HepG2 (cell line): ENCODE measurements around the gene RNF10. TPM values are rescaled to one million over a fixed set of nuclear protein-coding genes. Genes with fewer than 3 reads are reported as not detected.
A peak's percentile ranks its signal among the peaks of the same experiment; 100 is the strongest.

Experiments
- ARNT2 ChIP-seq: sonication (generic); formaldehyde crosslinking; IDR thresholded peaks from 2 replicates; pipeline ENCODE4 v1.8.0; 2022; ENCODE audit warnings: mild to moderate bottlenecking, low read depth, missing genetic modification reagents, moderate library complexity
- CENPT ChIP-seq: sonication (generic); formaldehyde crosslinking; IDR thresholded peaks from 2 replicates; pipeline ENCODE4 v1.8.0; 2022; ENCODE audit warnings: low read depth, mild to moderate bottlenecking, moderate library complexity, missing genetic modification reagents
- EED ChIP-seq: sonication (generic); formaldehyde crosslinking; IDR thresholded peaks from 2 replicates; pipeline ENCODE4 v1.5.0; 2020; ENCODE audit warnings: mild to moderate bottlenecking, missing genetic modification reagents
- GFI1 ChIP-seq: sonication (generic); formaldehyde crosslinking; IDR thresholded peaks from 2 replicates; pipeline ENCODE4 v1.5.0; 2020; ENCODE audit warnings: missing genetic modification reagents, mild to moderate bottlenecking, borderline replicate concordance
- HMGA1 ChIP-seq: sonication (generic); formaldehyde crosslinking; conservative IDR thresholded peaks from 2 replicates; pipeline ENCODE4 v1.4.0; 2020; ENCODE audit warnings: missing genetic modification reagents
- IKZF1 ChIP-seq: fragments of 450-650 bp; IDR thresholded peaks from 2 replicates; pipeline ENCODE4 v1.7.1; 2016
- IRF2 ChIP-seq: IDR thresholded peaks from 2 replicates; pipeline ENCODE4 v1.6.1; 2018; ENCODE audit warnings: missing genetic modification reagents, missing compliant biosample characterization
- KLF6 ChIP-seq: IDR thresholded peaks from 2 replicates; pipeline ENCODE4 v1.8.0; 2016; ENCODE audit warnings: missing biosample characterization, missing genetic modification reagents
- MAF1 ChIP-seq: sonication (generic); formaldehyde crosslinking; IDR thresholded peaks from 2 replicates; pipeline ENCODE4 v1.5.0; 2020; ENCODE audit warnings: missing genetic modification reagents, borderline replicate concordance
- POLR2A ChIP-seq, 2 experiments: IDR thresholded peaks; 2 replicates each; pipeline ENCODE4 v1.6.1; 2011; ENCODE audit warnings: low read depth in 2 of 2, low read length in 2 of 2, mild to moderate bottlenecking in 1 of 2, moderate library complexity in 1 of 2; ENCODE audit not compliant: insufficient read depth in 1 of 2
- TOE1 ChIP-seq: sonication (generic); formaldehyde crosslinking; IDR thresholded peaks from 2 replicates; pipeline ENCODE4 v1.4.0; 2020; ENCODE audit warnings: mild to moderate bottlenecking, missing genetic modification reagents
- XRCC5 ChIP-seq: fragments of 200-400 bp; formaldehyde crosslinking; optimal IDR thresholded peaks from 2 replicates; pipeline ENCODE3; 2017; ENCODE audit warnings: mild to moderate bottlenecking, low read length
- ZBED4 ChIP-seq: sonication (generic); formaldehyde crosslinking; IDR thresholded peaks from 2 replicates; pipeline ENCODE4 v1.4.0; 2020; ENCODE audit warnings: missing genetic modification reagents, borderline replicate concordance
- ZNF10 ChIP-seq: sonication (generic); formaldehyde crosslinking; IDR thresholded peaks from 2 replicates; pipeline ENCODE4 v1.4.0; 2020; ENCODE audit warnings: mild to moderate bottlenecking, low read depth, missing genetic modification reagents, borderline replicate concordance
- ZNF33A ChIP-seq: sonication (generic); formaldehyde crosslinking; IDR thresholded peaks from 2 replicates; pipeline ENCODE4 v1.5.1; 2020; ENCODE audit warnings: missing genetic modification reagents, mild to moderate bottlenecking, moderate library complexity, borderline replicate concordance
- ZNF713 ChIP-seq: sonication (generic); formaldehyde crosslinking; IDR thresholded peaks from 2 replicates; pipeline ENCODE4 v1.4.0; 2020; ENCODE audit warnings: mild to moderate bottlenecking, missing genetic modification reagents
- ZNF737 ChIP-seq: sonication (generic); formaldehyde crosslinking; IDR thresholded peaks from 2 replicates; pipeline ENCODE4 v1.5.0; 2020; ENCODE audit warnings: missing genetic modification reagents, mild to moderate bottlenecking, borderline replicate concordance
- ZNF784 ChIP-seq: sonication (generic); formaldehyde crosslinking; IDR thresholded peaks from 2 replicates; pipeline ENCODE4 v1.5.1; 2020; ENCODE audit warnings: missing genetic modification reagents, mild to moderate bottlenecking, borderline replicate concordance
- ZSCAN22 ChIP-seq: sonication (generic); formaldehyde crosslinking; IDR thresholded peaks from 2 replicates; pipeline ENCODE4 v1.4.0; 2020; ENCODE audit warnings: mild to moderate bottlenecking, missing genetic modification reagents
- polyA plus RNA-seq, 8 experiments: library from polyadenylated mRNA; depleted of rRNA in 3 of 8; stranded (reverse) in 7 of 8; unstranded in 1 of 8; fragments of >200 nt; fragmentation: Illumina TruSeq in 4 of 8; extraction: Trizol in 4 of 8; gene quantifications; 2 replicates each; pipeline versions ENCODE4 v1.2.1 to v1.2.3, GENCODE V29; 2011 to 2016; ENCODE audit warnings: low read depth in 4 of 8, missing spikeins in 1 of 8, mixed read lengths in 1 of 8; ENCODE audit not compliant: insufficient read depth in 1 of 8
- total RNA-seq, 5 experiments: library from RNA; depleted of rRNA; stranded (reverse); fragments of >200 nt; fragmentation: Illumina TruSeq; extraction: Trizol; gene quantifications; 2 replicates each; pipeline ENCODE4 v1.2.3, GENCODE V29; 2016; ENCODE audit warnings: low read depth in 1 of 5
- TF ChIP-seq, protein P1 (sequence below): sonication (generic); formaldehyde crosslinking; IDR thresholded peaks from 2 replicates; pipeline ENCODE4 v1.9.0; 2021; ENCODE audit warnings: missing genetic modification reagents, mild to moderate bottlenecking, borderline replicate concordance
- TF ChIP-seq, protein P2 (sequence below), 2 experiments: IDR thresholded peaks; 2 replicates each; pipeline ENCODE4 v1.6.1; 2011 to 2012; ENCODE audit warnings: low read length in 2 of 2, borderline replicate concordance in 1 of 2, low read depth in 1 of 2, mild to moderate bottlenecking in 1 of 2, moderate library complexity in 1 of 2

The RNF10 gene
- total and polyA plus RNA-seq, 2 of the 13 experiments (the other 11 are each of a cell fraction or from before 2014, with no cell fraction given) = 62.5 to 88.0 TPM

DNA sequence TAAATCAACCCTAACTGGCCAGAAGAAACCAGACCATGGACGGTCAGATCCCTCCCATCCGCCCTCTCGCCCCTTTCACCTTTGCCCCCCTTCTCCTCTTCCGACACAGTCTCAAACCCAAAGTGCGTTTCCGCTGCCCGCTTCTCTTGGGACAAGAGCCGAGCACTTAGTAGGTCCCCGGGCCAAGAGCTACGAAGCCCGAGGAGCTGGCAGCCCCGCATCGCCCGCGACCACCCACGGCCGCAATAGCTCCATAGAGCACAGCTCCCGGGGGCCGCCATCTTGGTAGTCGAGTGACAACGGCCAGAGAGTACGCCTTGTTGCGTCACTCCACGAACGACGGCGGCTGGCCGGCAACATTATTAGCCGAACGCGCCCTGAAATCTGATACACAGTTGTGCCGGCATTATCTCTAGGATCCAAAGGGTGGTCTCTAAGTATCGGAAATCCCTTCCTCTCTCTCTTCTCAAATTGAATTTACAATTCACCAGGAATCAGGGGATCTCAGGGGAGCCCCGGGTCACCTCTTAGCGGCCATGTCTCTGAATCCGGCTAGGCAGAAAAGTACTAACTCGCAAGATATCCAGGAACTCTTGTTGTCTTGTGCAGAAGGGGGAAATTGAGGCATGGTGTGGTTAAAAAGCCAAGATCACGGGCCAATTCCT is 5.2 kb upstream of the RNF10 start, which contains the start of gene COQ5 (continued):
- no peak for TF ChIP-seq ZNF784
- TF ChIP-seq ZNF713 (CRISPR knock-in tag) = no peak
- TF ChIP-seq GFI1 (CRISPR knock-in tag) = peak; percentile 31; the same call in 1 of the 2 replicates
- TF ChIP-seq, protein P1, sequence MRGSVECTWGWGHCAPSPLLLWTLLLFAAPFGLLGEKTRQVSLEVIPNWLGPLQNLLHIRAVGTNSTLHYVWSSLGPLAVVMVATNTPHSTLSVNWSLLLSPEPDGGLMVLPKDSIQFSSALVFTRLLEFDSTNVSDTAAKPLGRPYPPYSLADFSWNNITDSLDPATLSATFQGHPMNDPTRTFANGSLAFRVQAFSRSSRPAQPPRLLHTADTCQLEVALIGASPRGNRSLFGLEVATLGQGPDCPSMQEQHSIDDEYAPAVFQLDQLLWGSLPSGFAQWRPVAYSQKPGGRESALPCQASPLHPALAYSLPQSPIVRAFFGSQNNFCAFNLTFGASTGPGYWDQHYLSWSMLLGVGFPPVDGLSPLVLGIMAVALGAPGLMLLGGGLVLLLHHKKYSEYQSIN (CRISPR knock-in tag) = no peak
- TF ChIP-seq HMGA1 (CRISPR knock-in tag) = no peak
- TF ChIP-seq CENPT (CRISPR knock-in tag) = no peak
- TF ChIP-seq, protein P2, sequence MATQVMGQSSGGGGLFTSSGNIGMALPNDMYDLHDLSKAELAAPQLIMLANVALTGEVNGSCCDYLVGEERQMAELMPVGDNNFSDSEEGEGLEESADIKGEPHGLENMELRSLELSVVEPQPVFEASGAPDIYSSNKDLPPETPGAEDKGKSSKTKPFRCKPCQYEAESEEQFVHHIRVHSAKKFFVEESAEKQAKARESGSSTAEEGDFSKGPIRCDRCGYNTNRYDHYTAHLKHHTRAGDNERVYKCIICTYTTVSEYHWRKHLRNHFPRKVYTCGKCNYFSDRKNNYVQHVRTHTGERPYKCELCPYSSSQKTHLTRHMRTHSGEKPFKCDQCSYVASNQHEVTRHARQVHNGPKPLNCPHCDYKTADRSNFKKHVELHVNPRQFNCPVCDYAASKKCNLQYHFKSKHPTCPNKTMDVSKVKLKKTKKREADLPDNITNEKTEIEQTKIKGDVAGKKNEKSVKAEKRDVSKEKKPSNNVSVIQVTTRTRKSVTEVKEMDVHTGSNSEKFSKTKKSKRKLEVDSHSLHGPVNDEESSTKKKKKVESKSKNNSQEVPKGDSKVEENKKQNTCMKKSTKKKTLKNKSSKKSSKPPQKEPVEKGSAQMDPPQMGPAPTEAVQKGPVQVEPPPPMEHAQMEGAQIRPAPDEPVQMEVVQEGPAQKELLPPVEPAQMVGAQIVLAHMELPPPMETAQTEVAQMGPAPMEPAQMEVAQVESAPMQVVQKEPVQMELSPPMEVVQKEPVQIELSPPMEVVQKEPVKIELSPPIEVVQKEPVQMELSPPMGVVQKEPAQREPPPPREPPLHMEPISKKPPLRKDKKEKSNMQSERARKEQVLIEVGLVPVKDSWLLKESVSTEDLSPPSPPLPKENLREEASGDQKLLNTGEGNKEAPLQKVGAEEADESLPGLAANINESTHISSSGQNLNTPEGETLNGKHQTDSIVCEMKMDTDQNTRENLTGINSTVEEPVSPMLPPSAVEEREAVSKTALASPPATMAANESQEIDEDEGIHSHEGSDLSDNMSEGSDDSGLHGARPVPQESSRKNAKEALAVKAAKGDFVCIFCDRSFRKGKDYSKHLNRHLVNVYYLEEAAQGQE (IDR thresholded peaks at IDR 0.05; ENCODE audit: borderline replicate concordance in 1 of 2, low read depth in 1 of 2, low read length in 2 of 2) = peak in 1 of 2 experiments; percentile 58; a peak in 1 of 4 replicates
- no peak for TF ChIP-seq ZNF10 (CRISPR knock-in tag)
- peak; percentile 76 for TF ChIP-seq IRF2 (CRISPR knock-in tag)
- TF ChIP-seq ZBED4 (CRISPR knock-in tag) = no peak
- no peak for TF ChIP-seq IKZF1
- TF ChIP-seq MAF1 = peak; percentile 23; the same call in 1 of the 2 replicates
- TF ChIP-seq TOE1 = no peak
- TF ChIP-seq ZNF737 (CRISPR knock-in tag) = peak; percentile 90; the same call in 1 of the 2 replicates
- peak; percentile 74 for TF ChIP-seq ARNT2 (CRISPR knock-in tag)
- peak; percentile 85 to 86 for TF ChIP-seq POLR2A (IDR thresholded peaks at IDR 0.05; ENCODE audit: insufficient read depth in 1 of 2, low read depth in 2 of 2, low read length in 2 of 2)
- no peak for TF ChIP-seq EED (CRISPR knock-in tag)
- no peak for TF ChIP-seq ZSCAN22 (CRISPR knock-in tag)
- no peak for TF ChIP-seq KLF6 (CRISPR knock-in tag)
- peak; percentile 25 for TF ChIP-seq XRCC5
- TF ChIP-seq ZNF33A = no peak
